Mesenchymal stem cell (in vitro differentiated cells and primary cell): ENCODE results near the gene NUDT4B.
"Not testable (repeated sequence)": the region's sequence is repeated elsewhere in the genome, so short reads cannot be mapped to it uniquely, and the experiment has no call there.

Experiments
- DNase-seq: peaks from one replicate; pipeline ENCODE4 v3.0.0-alpha.2; 2013
- H2AFZ ChIP-seq: one replicate; pipeline ENCODE4 v1.6.1; 2013; ENCODE audit warnings: low read depth, mild to moderate bottlenecking, control low read depth, inconsistent platforms, low read length, moderate library complexity
- H2AK5ac ChIP-seq: 2 replicates; pipeline ENCODE4 v1.6.1; 2013; ENCODE audit warnings: low read length, moderate library complexity, mild to moderate bottlenecking, inconsistent platforms; ENCODE audit not compliant: severe bottlenecking
- H2BK120ac ChIP-seq: one replicate; pipeline ENCODE4 v1.6.1; 2013; ENCODE audit warnings: low read depth, mild to moderate bottlenecking, inconsistent platforms, low read length, moderate library complexity
- H2BK12ac ChIP-seq, 2 experiments: one replicate each; pipeline ENCODE4 v1.6.1; 2013; ENCODE audit warnings: inconsistent platforms in 2 of 2, low read length in 2 of 2, mild to moderate bottlenecking in 2 of 2, moderate library complexity in 2 of 2, control low read depth in 1 of 2
- H2BK15ac ChIP-seq: one replicate; pipeline ENCODE4 v1.6.1; 2013; ENCODE audit warnings: mild to moderate bottlenecking, low read depth, inconsistent platforms; ENCODE audit not compliant: poor library complexity, severe bottlenecking
- H2BK5ac ChIP-seq: 2 replicates; pipeline ENCODE4 v1.6.1; 2013; ENCODE audit warnings: low read depth, mild to moderate bottlenecking, low read length, control low read depth, inconsistent platforms; ENCODE audit not compliant: poor library complexity, severe bottlenecking
- H3K14ac ChIP-seq, 2 experiments: one replicate each; pipeline ENCODE4 v1.6.1; 2013; ENCODE audit warnings: inconsistent platforms in 2 of 2, low read length in 2 of 2, control low read depth in 1 of 2, mild to moderate bottlenecking in 1 of 2, moderate library complexity in 1 of 2
- H3K18ac ChIP-seq, 2 experiments: one replicate each; pipeline ENCODE4 v1.6.1; 2013; ENCODE audit warnings: inconsistent platforms in 2 of 2, low read length in 2 of 2, control low read depth in 1 of 2, low read depth in 1 of 2, mild to moderate bottlenecking in 1 of 2
- H3K23ac ChIP-seq, 2 experiments: one replicate each; pipeline ENCODE4 v1.6.1; 2013; ENCODE audit warnings: inconsistent platforms in 2 of 2, low read length in 2 of 2, mild to moderate bottlenecking in 2 of 2, moderate library complexity in 2 of 2, control low read depth in 1 of 2
- H3K27ac ChIP-seq: 2 replicates; pipeline ENCODE4 v1.5.1; 2013; ENCODE audit warnings: mild to moderate bottlenecking, moderate library complexity, low read length, control low read depth, inconsistent platforms; ENCODE audit not compliant: poor library complexity, severe bottlenecking
- H3K27me3 ChIP-seq, 2 experiments: 2 replicates each; pipeline versions ENCODE4 v1.6.1 to v1.7.0; 2013; ENCODE audit warnings: low read length in 2 of 2, mild to moderate bottlenecking in 2 of 2, moderate library complexity in 2 of 2, control low read depth in 1 of 2, inconsistent platforms in 1 of 2; ENCODE audit not compliant: control insufficient read depth in 1 of 2, insufficient read depth in 1 of 2
- H3K36me3 ChIP-seq, 2 experiments: 2 replicates each; pipeline versions ENCODE4 v1.6.1 to v1.7.0; 2013; ENCODE audit warnings: low read length in 2 of 2, control low read depth in 1 of 2, inconsistent platforms in 1 of 2, low read depth in 1 of 2, mild to moderate bottlenecking in 1 of 2; ENCODE audit not compliant: insufficient read depth in 2 of 2, control insufficient read depth in 1 of 2
- H3K4ac ChIP-seq, 2 experiments: one replicate each; pipeline ENCODE4 v1.6.1; 2013; ENCODE audit warnings: inconsistent platforms in 2 of 2, low read length in 2 of 2, mild to moderate bottlenecking in 2 of 2, moderate library complexity in 2 of 2, control low read depth in 1 of 2, low read depth in 1 of 2
- H3K4me1 ChIP-seq: 2 replicates; pipeline ENCODE4 v1.6.1; 2013; ENCODE audit warnings: low read depth, low read length, control low read depth; ENCODE audit not compliant: control insufficient read depth, insufficient read depth
- H3K4me2 ChIP-seq: 2 replicates; pipeline ENCODE4 v1.6.1; 2013; ENCODE audit warnings: low read length, mild to moderate bottlenecking, inconsistent platforms; ENCODE audit not compliant: poor library complexity, severe bottlenecking
- H3K4me3 ChIP-seq, 2 experiments: 2 replicates each; pipeline versions ENCODE4 v1.5.1 to v1.7.0; 2013; ENCODE audit warnings: low read length in 2 of 2, mild to moderate bottlenecking in 2 of 2, control low read depth in 1 of 2, low read depth in 1 of 2; ENCODE audit not compliant: insufficient read depth in 1 of 2
- H3K79me1 ChIP-seq: replicated peaks from 2 replicates; pipeline ENCODE4 v1.6.1; 2013; ENCODE audit warnings: mild to moderate bottlenecking, control low read depth, low read length, inconsistent platforms; ENCODE audit not compliant: poor library complexity, severe bottlenecking
- H3K9ac ChIP-seq: 2 replicates; pipeline ENCODE4 v1.7.0; 2013; ENCODE audit warnings: mild to moderate bottlenecking, low read length, moderate library complexity
- H3K9me3 ChIP-seq: 2 replicates; pipeline ENCODE4 v1.7.0; 2013; ENCODE audit warnings: mild to moderate bottlenecking, low read length; ENCODE audit not compliant: control insufficient read depth
- H4K8ac ChIP-seq: one replicate; pipeline ENCODE4 v1.6.1; 2013; ENCODE audit warnings: inconsistent platforms, mild to moderate bottlenecking, low read length, moderate library complexity
- H4K91ac ChIP-seq: one replicate; pipeline ENCODE4 v1.6.1; 2013; ENCODE audit warnings: mild to moderate bottlenecking, low read length, inconsistent platforms
- WGBS: methylation state at CpG from one replicate; pipeline ENCODE4 v1.1.7; 2013; ENCODE audit warnings: mixed read lengths; 5-methylcytosine and 5-hydroxymethylcytosine counted together

NUDT4B gene

DNA sequence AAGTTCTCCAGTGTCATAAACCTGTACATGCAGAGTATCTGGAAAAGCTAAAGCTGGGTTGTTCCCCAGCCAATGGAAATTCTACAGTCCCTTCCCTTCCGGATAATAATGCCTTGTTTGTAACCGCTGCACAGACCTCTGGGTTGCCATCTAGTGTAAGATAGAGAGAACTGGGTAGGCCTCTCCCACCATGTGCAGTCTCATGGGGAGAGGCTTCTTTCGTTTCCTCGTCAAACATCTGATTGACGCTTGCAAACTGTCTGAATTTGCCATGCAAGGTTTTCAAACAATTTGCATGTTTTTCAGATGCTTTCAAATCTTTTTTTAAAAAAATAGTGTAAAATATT is 734 bp downstream of the NUDT4B start:
- H3K14ac ChIP-seq, H3K9me3 ChIP-seq, H3K27ac ChIP-seq, H3K18ac ChIP-seq, H3K4ac ChIP-seq, H3K9ac ChIP-seq, H3K79me1 ChIP-seq, H2AK5ac ChIP-seq, H3K4me1 ChIP-seq, H3K4me3 ChIP-seq, H4K91ac ChIP-seq, H3K4me2 ChIP-seq, H2AFZ ChIP-seq, H2BK120ac ChIP-seq, H3K36me3 ChIP-seq, H3K27me3 ChIP-seq, H3K23ac ChIP-seq, H4K8ac ChIP-seq, H2BK15ac ChIP-seq, H2BK5ac ChIP-seq, DNase-seq, H2BK12ac ChIP-seq: not testable (repeated sequence)
- no CpG with 5 or more reads among the region's 5 CpGs for WGBS

DNA sequence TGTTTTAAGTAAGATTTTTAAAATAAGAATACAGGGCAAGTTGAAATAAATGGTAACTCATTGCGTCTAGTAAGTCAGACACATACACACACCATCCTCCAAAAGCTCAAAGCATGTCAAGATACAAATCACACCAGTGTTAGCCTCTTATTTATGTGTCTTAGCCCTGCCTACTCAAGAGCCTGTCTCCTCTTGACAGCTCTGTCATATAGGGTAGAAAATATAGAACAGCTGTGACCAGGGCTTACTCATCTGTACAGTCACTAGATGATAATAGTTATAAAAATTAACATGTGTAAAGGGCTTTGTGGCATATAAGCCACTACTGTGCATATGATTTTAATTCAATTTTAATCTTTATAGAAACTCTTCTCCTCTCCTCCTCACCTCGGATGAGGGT is 7.7 kb downstream of the NUDT4B start:
- H2BK12ac ChIP-seq, DNase-seq, H2BK5ac ChIP-seq, H3K23ac ChIP-seq, H2AK5ac ChIP-seq, H4K8ac ChIP-seq, H3K4me2 ChIP-seq, H3K27me3 ChIP-seq, H3K79me1 ChIP-seq, H3K9ac ChIP-seq, H3K4me3 ChIP-seq, H3K36me3 ChIP-seq, H3K4ac ChIP-seq, H2AFZ ChIP-seq, H2BK120ac ChIP-seq, H3K9me3 ChIP-seq, H2BK15ac ChIP-seq, H4K91ac ChIP-seq, H3K4me1 ChIP-seq, H3K27ac ChIP-seq, H3K14ac ChIP-seq, H3K18ac ChIP-seq: not testable (repeated sequence)
- WGBS, result no CpG with 5 or more reads among the region's 2 CpGs

DNA sequence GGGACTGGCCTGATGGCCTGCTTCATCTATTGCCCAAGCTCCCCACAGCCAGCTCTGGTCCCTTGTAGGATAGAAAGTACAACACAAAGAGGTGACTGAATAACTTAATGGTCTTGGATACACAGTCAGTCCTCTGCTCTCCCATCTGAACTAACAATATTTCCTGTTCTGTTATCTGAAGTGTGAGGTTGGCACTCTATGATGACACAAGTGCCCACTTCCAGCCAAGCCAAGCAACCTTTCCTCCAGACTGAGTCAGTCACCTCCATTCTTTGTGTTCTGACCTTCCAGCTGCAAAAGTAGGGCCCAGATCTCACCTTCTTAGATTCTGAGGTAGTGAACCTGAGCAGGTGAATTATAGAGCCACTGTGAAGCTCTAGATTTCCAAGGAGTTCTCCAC is 8.9 kb downstream of the NUDT4B start:
- H2AK5ac ChIP-seq, H3K14ac ChIP-seq, H3K36me3 ChIP-seq, H2BK5ac ChIP-seq, H4K91ac ChIP-seq, H3K4me1 ChIP-seq, H2BK15ac ChIP-seq, H3K9ac ChIP-seq, H4K8ac ChIP-seq, DNase-seq, H2BK120ac ChIP-seq, H3K9me3 ChIP-seq, H3K18ac ChIP-seq, H3K4me3 ChIP-seq, H3K23ac ChIP-seq, H3K79me1 ChIP-seq, H2AFZ ChIP-seq, H3K27ac ChIP-seq, H3K4me2 ChIP-seq, H3K27me3 ChIP-seq, H3K4ac ChIP-seq, H2BK12ac ChIP-seq: not testable (repeated sequence)

DNA sequence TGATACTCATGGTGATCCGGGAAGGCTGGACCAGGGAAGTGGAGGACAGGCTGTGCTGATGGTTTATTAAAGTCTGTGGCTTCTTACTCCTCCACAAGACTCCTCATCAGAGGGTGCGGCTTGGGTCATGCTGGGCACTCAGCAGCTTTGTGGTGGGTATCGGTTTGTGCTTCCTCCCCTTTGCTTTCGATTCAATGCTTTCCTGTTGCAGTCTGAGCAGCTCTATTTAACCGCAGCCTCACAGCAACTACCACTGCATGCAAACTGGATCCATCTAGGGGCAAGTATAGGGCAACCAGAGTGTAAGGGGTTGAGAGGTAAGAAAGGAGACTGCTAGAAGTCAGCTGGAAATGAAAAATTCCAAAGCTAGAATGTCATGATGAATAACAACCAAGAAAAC is 9.8 kb downstream of the NUDT4B start:
- not testable (repeated sequence) for H3K36me3 ChIP-seq, H2AK5ac ChIP-seq, H3K18ac ChIP-seq, H2BK15ac ChIP-seq, H3K27ac ChIP-seq, H3K9me3 ChIP-seq, H2BK12ac ChIP-seq, H3K4me2 ChIP-seq, DNase-seq, H2BK120ac ChIP-seq, H4K8ac ChIP-seq, H2AFZ ChIP-seq, H3K4me1 ChIP-seq, H3K4ac ChIP-seq, H3K9ac ChIP-seq, H4K91ac ChIP-seq, H3K4me3 ChIP-seq, H3K14ac ChIP-seq, H3K79me1 ChIP-seq, H2BK5ac ChIP-seq, H3K27me3 ChIP-seq, H3K23ac ChIP-seq
- WGBS, result no CpG with 5 or more reads among the region's 5 CpGs
